GM21529 (cell line): Measurements from ENCODE around the gene KLC1.

Source experiments
- ATAC-seq: cut with Tn5 transposase; IDR thresholded peaks from one replicate; pipeline ENCODE4 v1.9.1; 2021; ENCODE audit not compliant: unreplicated experiment

The KLC1 gene

GRCh38 chr14:103733651-103734050 lies 104.6 kb downstream of the KLC1 start:
- no peak for ATAC-seq

GRCh38 chr14:103734081-103734888 lies 105.3 kb downstream of the KLC1 start:
- no peak for ATAC-seq

- no peak for ATAC-seq
Measured at GRCh38 chr14:103735022-103735421, 106.0 kb downstream of the KLC1 start.

GRCh38 chr14:103735439-103735814 lies 106.4 kb downstream of the KLC1 start:
- no peak for ATAC-seq

GRCh38 chr14:103735815-103736545 lies 107.0 kb downstream of the KLC1 start:
- no peak for ATAC-seq

GRCh38 chr14:103736546-103737431 lies 107.8 kb downstream of the KLC1 start:
- ATAC-seq = no peak

GRCh38 chr14:103737432-103738045 lies 108.5 kb downstream of the KLC1 start:
- ATAC-seq = no peak

- ATAC-seq = no peak
Measured at GRCh38 chr14:103738166-103738565, 109.2 kb downstream of the KLC1 start.

- ATAC-seq = no peak
Measured at GRCh38 chr14:103738701-103739451, 109.9 kb downstream of the KLC1 start.

- ATAC-seq = no peak
Measured at GRCh38 chr14:103739466-103739792, 110.4 kb downstream of the KLC1 start.

- ATAC-seq = no peak
Measured at GRCh38 chr14:103739793-103740501, 110.9 kb downstream of the KLC1 start.

- ATAC-seq = no peak
Measured at GRCh38 chr14:103740991-103741689, 112.1 kb downstream of the KLC1 start.

GRCh38 chr14:103741876-103742275 lies 112.9 kb downstream of the KLC1 start:
- no peak for ATAC-seq

GRCh38 chr14:103742499-103743255 lies 113.7 kb downstream of the KLC1 start:
- ATAC-seq = no peak

GRCh38 chr14:103743691-103744090 lies 114.7 kb downstream of the KLC1 start:
- no peak for ATAC-seq

GRCh38 chr14:103744621-103745395 lies 115.8 kb downstream of the KLC1 start:
- no peak for ATAC-seq

GRCh38 chr14:103745424-103745823 lies 116.4 kb downstream of the KLC1 start:
- ATAC-seq = no peak

GRCh38 chr14:103746701-103747100 lies 117.7 kb downstream of the KLC1 start:
- ATAC-seq = no peak
